Smooth muscle cell (in vitro differentiated cells): ENCODE data around the gene PTCRA. TPM values are rescaled to one million over a fixed set of nuclear protein-coding genes. Genes with fewer than 3 reads are reported as not detected.

ENCODE experiments used
- DNase-seq: peaks from one replicate; lab custom pipeline; 2025; ENCODE audit not compliant: unreplicated experiment; lab: John Stamatoyannopoulos, UW
- H2AFZ ChIP-seq: fragments of 200-600 bp; sonication (generic); 2 replicates; pipeline ENCODE4 v1.6.0; 2016; ENCODE audit warnings: antibody characterized with exemption, low read depth, mild to moderate bottlenecking
- H3F3A ChIP-seq: fragments of 200-600 bp; sonication (generic); 2 replicates; pipeline ENCODE4 v1.6.0; 2017; ENCODE audit warnings: antibody characterized with exemption, low read depth
- H3K27ac ChIP-seq: fragments of 200-600 bp; sonication (generic); 2 replicates; pipeline ENCODE4 v1.5.1; 2016; ENCODE audit warnings: low read depth, mild to moderate bottlenecking
- H3K27me3 ChIP-seq: fragments of 200-600 bp; sonication (generic); 2 replicates; pipeline ENCODE4 v1.6.1; 2016; ENCODE audit warnings: low read depth, mild to moderate bottlenecking
- H3K36me3 ChIP-seq: fragments of 200-600 bp; sonication (generic); 2 replicates; pipeline ENCODE4 v1.5.1; 2016; ENCODE audit warnings: low read depth
- H3K4me1 ChIP-seq: fragments of 200-600 bp; sonication (generic); 2 replicates; pipeline ENCODE4 v1.5.1; 2016; ENCODE audit warnings: low read depth
- H3K4me2 ChIP-seq: fragments of 200-600 bp; sonication (generic); 2 replicates; pipeline ENCODE4 v1.6.0; 2016; ENCODE audit warnings: mild to moderate bottlenecking
- H3K4me3 ChIP-seq: fragments of 200-600 bp; sonication (generic); 2 replicates; pipeline ENCODE4 v1.5.1; 2016; ENCODE audit warnings: mild to moderate bottlenecking
- H3K79me2 ChIP-seq: fragments of 200-600 bp; sonication (generic); 2 replicates; pipeline ENCODE4 v1.6.0; 2016; ENCODE audit warnings: low read depth, mild to moderate bottlenecking
- H3K9ac ChIP-seq: fragments of 200-600 bp; sonication (generic); 2 replicates; pipeline ENCODE4 v1.6.0; 2016; ENCODE audit warnings: low read depth
- H3K9me3 ChIP-seq: fragments of 200-600 bp; sonication (generic); replicated peaks from 2 replicates; pipeline ENCODE4 v1.5.1; 2016; ENCODE audit warnings: low read depth
- H4K20me1 ChIP-seq: fragments of 200-600 bp; sonication (generic); 2 replicates; pipeline ENCODE4 v1.6.0; 2016; ENCODE audit warnings: low read depth
- WGBS: methylation state at CpG from one replicate; pipeline ENCODE4 v1.1.7; 2016; ENCODE audit warnings: low lambda C conversion rate; 5-methylcytosine and 5-hydroxymethylcytosine counted together
- polyA plus RNA-seq: library from polyadenylated mRNA; unstranded; fragments of >200 nt; fragmentation: Nextera tagmentation; extraction: Ambion mirVana; gene quantifications from 2 replicates; pipeline ENCODE4 v1.2.1, GENCODE V29; 2016
- total RNA-seq: library from RNA; depleted of rRNA; stranded (reverse); fragments of >200 nt; gene quantifications from 2 replicates; pipeline ENCODE4 v1.2.3, GENCODE V29; 2014
- TF ChIP-seq, protein P1 (sequence below): fragments of 200-600 bp; sonication (generic); IDR thresholded peaks from 2 replicates; pipeline ENCODE4 v1.5.1; 2017; ENCODE audit warnings: borderline replicate concordance, mild to moderate bottlenecking, antibody characterized with exemption; ENCODE audit not compliant: insufficient read depth, poor library complexity, severe bottlenecking

PTCRA gene
- total and polyA plus RNA-seq, 2 experiments from 2014 or later = not detected

- Histone ChIP-seq H3K36me3 (no peaks in the 10 kb centered on the region), H4K20me1 (no peaks in the 10 kb centered on the region), H3K79me2 (peaks cover 20% of the 10 kb centered on the region), H3K4me2 (no peak overlapping the region), H3K9me3 (no peaks in the 10 kb centered on the region), H3K9ac (no peak overlapping the region), H3K27me3 (no peaks in the 10 kb centered on the region), H3K4me1 (no peaks in the 10 kb centered on the region), H2AFZ (no peak overlapping the region), H3K4me3 (no peak overlapping the region), H3K27ac (no peak overlapping the region), H3F3A (no peaks in the 10 kb centered on the region)
- DNase-seq = no peak
- TF ChIP-seq, protein P1, sequence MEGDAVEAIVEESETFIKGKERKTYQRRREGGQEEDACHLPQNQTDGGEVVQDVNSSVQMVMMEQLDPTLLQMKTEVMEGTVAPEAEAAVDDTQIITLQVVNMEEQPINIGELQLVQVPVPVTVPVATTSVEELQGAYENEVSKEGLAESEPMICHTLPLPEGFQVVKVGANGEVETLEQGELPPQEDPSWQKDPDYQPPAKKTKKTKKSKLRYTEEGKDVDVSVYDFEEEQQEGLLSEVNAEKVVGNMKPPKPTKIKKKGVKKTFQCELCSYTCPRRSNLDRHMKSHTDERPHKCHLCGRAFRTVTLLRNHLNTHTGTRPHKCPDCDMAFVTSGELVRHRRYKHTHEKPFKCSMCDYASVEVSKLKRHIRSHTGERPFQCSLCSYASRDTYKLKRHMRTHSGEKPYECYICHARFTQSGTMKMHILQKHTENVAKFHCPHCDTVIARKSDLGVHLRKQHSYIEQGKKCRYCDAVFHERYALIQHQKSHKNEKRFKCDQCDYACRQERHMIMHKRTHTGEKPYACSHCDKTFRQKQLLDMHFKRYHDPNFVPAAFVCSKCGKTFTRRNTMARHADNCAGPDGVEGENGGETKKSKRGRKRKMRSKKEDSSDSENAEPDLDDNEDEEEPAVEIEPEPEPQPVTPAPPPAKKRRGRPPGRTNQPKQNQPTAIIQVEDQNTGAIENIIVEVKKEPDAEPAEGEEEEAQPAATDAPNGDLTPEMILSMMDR = no peak
- 97% methylated on average over 13 of the region's 13 CpGs for WGBS
Measured at GRCh38 chr6:42937548-42938427, 21.9 kb downstream of the PTCRA start.

DNA sequence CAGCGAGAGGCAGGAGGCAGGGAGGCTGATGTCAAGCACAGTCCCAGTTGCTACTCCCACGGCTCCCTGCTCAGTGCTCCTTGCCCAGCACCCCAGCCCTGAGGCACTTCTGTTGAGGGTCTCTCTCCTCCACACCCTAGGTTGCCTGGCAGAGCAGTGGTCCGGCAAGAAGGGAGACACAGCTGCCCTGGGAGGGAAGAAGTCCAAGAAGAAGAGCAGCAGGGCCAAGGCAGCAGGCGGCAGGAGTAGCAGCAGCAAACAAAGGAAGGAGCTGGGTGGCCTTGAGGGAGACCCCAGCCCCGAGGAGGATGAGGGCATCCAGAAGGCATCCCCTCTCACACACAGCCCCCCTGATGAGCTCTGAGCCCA, 22.6 kb downstream of the PTCRA start:
- Histone ChIP-seq H3K4me2 (no peak overlapping the region), H3K4me1 (no peaks in the 10 kb centered on the region), H3K9me3 (no peaks in the 10 kb centered on the region), H3K9ac (no peak overlapping the region), H3K36me3 (no peaks in the 10 kb centered on the region), H3F3A (no peaks in the 10 kb centered on the region), H3K27ac (no peak overlapping the region), H3K27me3 (no peaks in the 10 kb centered on the region), H2AFZ (no peak overlapping the region), H3K4me3 (no peak overlapping the region), H4K20me1 (no peaks in the 10 kb centered on the region), H3K79me2 (peaks cover 14% of the 10 kb centered on the region)
- TF ChIP-seq, protein P1 = no peak
- 96% methylated on average over 5 of the region's 5 CpGs for WGBS
- no peak for DNase-seq

DNA sequence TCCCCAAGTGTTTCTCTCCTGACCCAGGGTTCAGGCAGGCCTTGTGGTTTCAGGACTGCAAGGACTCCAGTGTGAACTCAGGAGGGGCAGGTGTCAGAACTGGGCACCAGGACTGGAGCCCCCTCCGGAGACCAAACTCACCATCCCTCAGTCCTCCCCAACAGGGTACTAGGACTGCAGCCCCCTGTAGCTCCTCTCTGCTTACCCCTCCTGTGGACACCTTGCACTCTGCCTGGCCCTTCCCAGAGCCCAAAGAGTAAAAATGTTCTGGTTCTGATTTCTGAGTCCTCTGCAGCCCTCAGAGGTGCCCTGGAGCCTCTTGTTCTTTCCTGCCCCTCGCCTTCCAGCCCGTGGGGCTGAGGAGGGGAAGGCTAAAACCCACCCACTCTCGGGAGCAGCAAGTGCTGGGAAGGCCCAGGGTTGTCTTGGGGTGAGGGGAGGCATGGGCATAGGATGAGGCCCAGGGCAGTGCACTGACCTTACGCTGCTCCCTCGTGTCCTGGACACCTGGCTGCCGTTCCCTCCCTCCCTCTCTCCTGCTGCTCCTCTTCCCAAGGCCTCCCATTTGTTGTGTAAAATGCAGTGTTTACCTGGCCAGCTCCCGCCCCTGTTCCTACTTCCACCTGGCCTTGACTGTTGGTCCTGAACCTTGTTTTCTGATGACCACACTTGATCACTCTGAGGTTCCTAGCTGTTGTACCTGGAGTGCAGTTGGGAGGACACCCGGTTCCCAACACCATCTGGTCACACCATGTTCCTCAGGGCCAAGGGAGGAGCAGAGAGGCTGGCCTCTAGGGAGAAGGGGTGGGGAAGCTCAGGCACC, 23.3 kb downstream of the PTCRA start:
- Histone ChIP-seq H3K4me1 (no peaks in the 10 kb centered on the region), H3K9ac (no peak overlapping the region), H3K4me2 (no peak overlapping the region), H3K4me3 (no peak overlapping the region), H4K20me1 (no peaks in the 10 kb centered on the region), H3K36me3 (no peaks in the 10 kb centered on the region), H3F3A (no peaks in the 10 kb centered on the region), H3K79me2 (peaks cover 6% of the 10 kb centered on the region), H3K27me3 (no peaks in the 10 kb centered on the region), H3K27ac (no peak overlapping the region), H3K9me3 (no peaks in the 10 kb centered on the region), H2AFZ (no peak overlapping the region)
- TF ChIP-seq, protein P1 = no peak
- WGBS = 93% methylated on average over 9 of the region's 9 CpGs
- no peak for DNase-seq
